Measurements from ENCODE around the gene CRHR1. TPM values are rescaled to one million over a fixed set of nuclear protein-coding genes. Genes with fewer than 3 reads are reported as not detected.

The CRHR1 gene
- total RNA-seq, 4 donors from 2014 or later = 0.25 to 3.7 (median 1.5) TPM

DNA sequence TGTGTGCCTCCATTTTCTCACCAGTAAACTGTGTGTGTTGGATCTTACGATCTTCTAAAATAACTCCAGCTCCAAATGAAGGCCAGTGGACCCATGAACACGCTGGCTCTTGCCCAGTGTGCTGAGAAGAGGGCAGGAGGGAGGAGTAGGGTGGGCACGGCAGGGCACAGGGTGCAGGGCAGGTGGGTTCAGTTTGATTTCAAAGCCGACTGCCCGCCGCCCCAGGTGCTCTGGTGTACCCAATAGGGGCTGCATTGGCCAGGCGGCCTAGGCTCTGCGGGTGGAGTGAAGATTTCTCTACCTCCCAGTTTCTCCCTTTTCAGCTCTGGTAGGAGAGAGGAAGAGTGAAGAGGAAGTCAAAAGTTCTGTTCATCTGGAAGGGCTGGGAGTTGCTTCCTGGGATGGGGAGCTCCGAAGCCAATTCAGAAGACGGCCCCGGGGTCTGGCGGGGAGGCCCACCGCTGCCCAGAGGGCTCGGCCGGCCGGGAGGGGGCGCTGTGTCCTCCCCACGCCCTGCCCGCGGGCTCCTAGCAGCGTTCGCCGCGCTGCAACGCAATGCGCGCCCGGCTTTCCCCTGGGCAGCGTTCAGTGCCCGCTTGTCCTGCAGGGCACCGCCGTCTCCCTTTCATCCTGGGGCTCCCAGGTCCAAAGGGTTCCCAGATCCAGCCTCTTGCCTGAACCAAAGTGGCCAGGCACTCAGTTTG is 1.1 kb upstream of the CRHR1 start:
- 14 to 25% methylated on average over 27 to 31 of the region's 32 CpGs for WGBS, 2 donors
- intact Hi-C loops (cut with DNase I; ENCODE audit: low total_unique reads) = no loop called here
- TF ChIP-seq POLR2A (IDR thresholded peaks at IDR 0.05) (no peak), CTCF (IDR thresholded peaks at IDR 0.05) (no peak)
- H3K4me3 ChIP-seq (ENCODE audit: low read depth, poor library complexity, severe bottlenecking) = no peak overlapping the region
- no peak for DNase-seq (ENCODE audit: low spot score in 2 of 2)

- peak in 1 of 2 donors; percentile 88 for DNase-seq (ENCODE audit: low spot score in 2 of 2)
- TF ChIP-seq CTCF (IDR thresholded peaks at IDR 0.05) (no peak), POLR2A (IDR thresholded peaks at IDR 0.05) (no peak)
- 1 to 2% methylated on average over 30 to 60 of the region's 64 CpGs for WGBS, 2 donors
- intact Hi-C loops (cut with DNase I; ENCODE audit: low total_unique reads) = no loop called here
- H3K4me3 ChIP-seq (ENCODE audit: low read depth, poor library complexity, severe bottlenecking) = peak overlapping the region; percentile 25
Observed at GRCh38 chr17:45783593-45784292, 377 bp upstream of the CRHR1 start.

GRCh38 chr17:45784741-45785479 is 790 bp downstream of the CRHR1 start:
- peak overlapping the region; percentile 29 for H3K4me3 ChIP-seq (ENCODE audit: low read depth, poor library complexity, severe bottlenecking)
- WGBS, 2 donors = 0 to 1% methylated on average over 46 to 61 of the region's 82 CpGs
- intact Hi-C loops (cut with DNase I; ENCODE audit: low total_unique reads) = no loop called here
- DNase-seq (ENCODE audit: low spot score in 2 of 2) = peak in 1 of 2 donors; percentile 90
- TF ChIP-seq POLR2A (IDR thresholded peaks at IDR 0.05) = no peak
- TF ChIP-seq CTCF (IDR thresholded peaks at IDR 0.05) = no peak

DNA sequence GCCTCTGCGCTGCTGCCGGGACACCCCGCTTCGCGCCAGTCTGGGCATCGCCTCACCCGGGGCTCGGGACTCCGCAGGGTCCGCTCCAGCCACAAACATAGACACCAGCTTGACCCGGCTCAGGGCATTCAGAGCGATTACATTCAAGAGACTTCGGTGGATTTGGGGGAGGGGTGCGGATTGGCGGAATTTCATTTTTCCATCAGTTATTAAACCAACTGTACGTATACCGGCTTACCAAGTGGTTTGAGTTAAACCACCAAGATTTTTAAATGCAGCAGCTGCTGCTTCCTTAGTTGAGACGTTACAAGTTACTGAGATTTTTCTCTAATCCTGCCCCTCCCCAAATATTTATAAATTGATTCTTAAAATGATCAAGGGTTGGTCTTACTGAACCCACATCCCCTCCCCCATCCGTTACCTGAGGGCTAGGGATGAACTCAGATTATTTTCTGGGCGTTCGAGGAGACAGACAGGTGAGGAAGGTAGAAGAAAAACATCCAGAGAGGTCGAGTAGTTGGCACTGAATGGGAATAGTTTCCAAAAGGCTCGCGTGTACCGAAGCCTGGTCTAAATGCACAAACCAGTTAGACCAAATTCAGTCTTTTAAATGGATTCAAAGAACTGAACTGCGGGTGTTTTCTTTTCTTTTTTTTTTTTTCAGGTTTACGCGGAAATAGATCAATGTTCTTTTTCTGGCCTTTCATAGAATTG is 1.5 kb downstream of the CRHR1 start:
- TF ChIP-seq POLR2A (IDR thresholded peaks at IDR 0.05) (no peak), CTCF (IDR thresholded peaks at IDR 0.05) (no peak)
- H3K4me3 ChIP-seq (ENCODE audit: low read depth, poor library complexity, severe bottlenecking) = peak overlapping the region; percentile 9
- 38 to 39% methylated on average over 24 to 28 of the region's 28 CpGs for WGBS, 2 donors
- DNase-seq (ENCODE audit: low spot score in 2 of 2) = no peak
- intact Hi-C loops (cut with DNase I; ENCODE audit: low total_unique reads) = no loop called here

DNA sequence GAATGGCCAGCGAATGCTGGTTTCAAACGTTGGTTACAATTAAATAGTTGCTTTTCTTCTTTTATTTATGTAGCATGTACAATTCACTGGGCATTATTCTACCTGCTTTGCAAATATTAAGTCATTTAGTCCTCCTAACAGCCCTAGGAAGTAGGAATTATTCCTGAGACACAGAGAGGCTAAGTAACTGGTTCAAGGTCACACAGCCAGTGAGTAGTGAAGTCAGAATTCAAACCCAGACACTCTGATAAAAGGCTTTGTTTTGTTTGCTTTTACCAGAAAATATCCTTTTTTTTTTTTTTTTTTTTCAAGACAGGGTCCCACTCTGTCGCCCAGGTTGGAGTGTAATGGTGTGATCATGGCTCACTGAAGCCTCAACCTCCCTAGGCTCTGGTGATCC is 2.2 kb downstream of the CRHR1 start:
- intact Hi-C loops (cut with DNase I; ENCODE audit: low total_unique reads) = no loop called here
- H3K4me3 ChIP-seq (ENCODE audit: low read depth, poor library complexity, severe bottlenecking) = no peak overlapping the region
- TF ChIP-seq CTCF (IDR thresholded peaks at IDR 0.05) = no peak
- no peak for TF ChIP-seq POLR2A (IDR thresholded peaks at IDR 0.05)
- no peak for DNase-seq (ENCODE audit: low spot score in 2 of 2)
- 85 to 87% methylated on average over 3 of the region's 3 CpGs for WGBS, 2 donors

Measured in lower leg skin (tissue), 4 donors.